Lung (tissue), 12 donors: ENCODE results near the gene CCDC194. TPM values are rescaled to one million over a fixed set of nuclear protein-coding genes. Genes with fewer than 3 reads are reported as not detected.
A peak's percentile ranks its signal among the peaks of the same experiment; 100 is the strongest.
"Not testable (repeated sequence)": the region's sequence is repeated elsewhere in the genome, so short reads cannot be mapped to it uniquely, and the experiment has no call there.

Source experiments
- ATAC-seq: fragments of 200-7000 bp; cut with Tn5 transposase; one replicate; pipeline ENCODE4 v1.9.1; 2020; ENCODE audit warnings: moderate number of reproducible peaks; ENCODE audit not compliant: insufficient read depth, low FRiP score
- DNase-seq, 3 donors: peaks; one replicate each; pipeline ENCODE4 v3.0.0-alpha.2; 2013 to 2017
- H3K27ac ChIP-seq, 2 donors: one replicate each; pipeline ENCODE4 v1.5.1; 2013; ENCODE audit warnings: mild to moderate bottlenecking in 2 of 2, moderate library complexity in 2 of 2, control low read depth in 1 of 2, inconsistent platforms in 1 of 2, low read depth in 1 of 2, low read length in 1 of 2
- H3K27me3 ChIP-seq, 3 donors: one replicate each; pipeline ENCODE4 v1.5.1; 2013; ENCODE audit warnings: low read length in 2 of 3; ENCODE audit not compliant: control insufficient read depth in 3 of 3, insufficient read depth in 3 of 3
- H3K36me3 ChIP-seq, 4 donors: one replicate each; pipeline ENCODE4 v1.5.1; 2013; ENCODE audit warnings: low read length in 4 of 4, mild to moderate bottlenecking in 1 of 4, moderate library complexity in 1 of 4; ENCODE audit not compliant: control insufficient read depth in 4 of 4, insufficient read depth in 4 of 4
- H3K4me1 ChIP-seq, 5 donors: one replicate each; pipeline ENCODE4 v1.5.1; 2013; ENCODE audit warnings: low read length in 5 of 5, mild to moderate bottlenecking in 2 of 5, moderate library complexity in 1 of 5; ENCODE audit not compliant: control insufficient read depth in 5 of 5, insufficient read depth in 5 of 5
- H3K4me3 ChIP-seq: one replicate; pipeline ENCODE4 v1.5.1; 2013; ENCODE audit warnings: mild to moderate bottlenecking, control low read depth, moderate library complexity
- H3K9ac ChIP-seq, 2 donors: one replicate each; pipeline ENCODE4 v1.5.1; 2013; ENCODE audit warnings: low read length in 2 of 2, control low read depth in 1 of 2; ENCODE audit not compliant: insufficient read depth in 1 of 2
- H3K9me3 ChIP-seq, 4 donors: one replicate each; pipeline ENCODE4 v1.5.1; 2013; ENCODE audit warnings: low read length in 3 of 4, mild to moderate bottlenecking in 1 of 4, moderate library complexity in 1 of 4; ENCODE audit not compliant: control insufficient read depth in 4 of 4, insufficient read depth in 3 of 4
- CTCF ChIP-seq: IDR thresholded peaks from 2 replicates; pipeline ENCODE4 v1.5.1; 2012; ENCODE audit warnings: mild to moderate bottlenecking; ENCODE audit errors: control extremely low read depth, extremely low read depth
- WGBS, 2 donors: extraction: QIAGEN DNeasy Blood & Tissue Kit; methylation state at CpG; one replicate each; pipeline ENCODE4 v1.1.7; 2013; 5-methylcytosine and 5-hydroxymethylcytosine counted together
- polyA plus RNA-seq, 2 donors: library from polyadenylated mRNA; stranded (reverse); fragments of 200-250 nt; gene quantifications; one replicate each; pipeline ENCODE4 v1.2.1, GENCODE V29; 2013
- total RNA-seq, 2 donors: library from RNA; depleted of rRNA in 1 of 2; stranded (reverse); fragments of >200 nt in 1 of 2; gene quantifications; one replicate each; pipeline ENCODE4 v1.2.1, GENCODE V29; 2014 to 2021
- donor health status: control.
- donor health status: control.
- donor health status: Bipolar disorder and iron deficiency.
- donor health status: healthy.
- donor health status: DM: yes; HTN: yes; CAD: no.

Gene CCDC194
- total and polyA plus RNA-seq, 4 donors, result 0.13 to 0.74 (median 0.37) TPM; not detected in 1

DNA sequence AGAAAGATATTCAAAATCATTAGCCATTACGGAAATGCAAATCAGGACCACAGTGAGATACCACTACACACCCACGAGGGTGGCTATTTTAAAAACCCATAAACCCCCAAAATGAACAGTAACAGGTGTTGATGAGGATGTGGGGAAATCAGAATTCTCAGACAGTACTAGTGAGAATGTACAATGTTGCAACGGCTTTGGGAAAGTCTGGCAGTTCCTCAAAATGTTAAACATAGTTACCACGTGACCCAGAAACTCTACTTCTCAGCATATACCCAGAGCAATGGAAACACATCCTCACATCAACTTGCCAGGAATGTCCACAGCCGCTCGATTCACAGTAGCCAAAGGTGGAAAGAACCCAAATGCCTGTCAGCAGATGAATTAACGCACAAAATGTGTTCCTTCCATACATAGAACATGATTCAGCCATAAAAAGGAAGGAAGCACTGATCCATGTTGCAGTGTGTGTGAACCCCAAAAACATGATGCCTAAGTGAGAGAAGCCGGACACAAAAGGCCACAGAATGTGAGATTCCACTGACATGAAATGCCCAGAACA lies 23.9 kb downstream of the CCDC194 start:
- no peaks in the 10 kb centered on the region for H3K36me3 ChIP-seq
- ATAC-seq, result no peak
- no peak overlapping the region for H3K9ac ChIP-seq
- DNase-seq, result peak; percentile 21 to 80 (median 71)
- no peak overlapping the region for H3K4me3 ChIP-seq
- no peak overlapping the region for H3K27ac ChIP-seq
- H3K9me3 ChIP-seq, result peaks cover 0 to under 1% (median 0%) of the 10 kb centered on the region in 4 donors
- TF ChIP-seq CTCF, result no peak
- H3K4me1 ChIP-seq, result no peaks in the 10 kb centered on the region
- H3K27me3 ChIP-seq, result no peaks in the 10 kb centered on the region
- WGBS, 2 donors, result 18 to 41% methylated on average over 8 of the region's 8 CpGs

GRCh38 chr19:17365361-17365760 lies 28.6 kb downstream of the CCDC194 start:
- no peak for TF ChIP-seq CTCF
- Histone ChIP-seq H3K4me3 (no peak overlapping the region), H3K27ac (no peak overlapping the region), H3K9ac (no peak overlapping the region), H3K4me1 (no peaks in the 10 kb centered on the region), H3K9me3 (peaks cover 0 to 2% (median 0%) of the 10 kb centered on the region in 4 donors), H3K36me3 (no peaks in the 10 kb centered on the region), H3K27me3 (no peaks in the 10 kb centered on the region)
- DNase-seq (no peak), ATAC-seq (no peak)
- WGBS, 2 donors, result 96 to 99% methylated on average over 22 of the region's 22 CpGs

DNA sequence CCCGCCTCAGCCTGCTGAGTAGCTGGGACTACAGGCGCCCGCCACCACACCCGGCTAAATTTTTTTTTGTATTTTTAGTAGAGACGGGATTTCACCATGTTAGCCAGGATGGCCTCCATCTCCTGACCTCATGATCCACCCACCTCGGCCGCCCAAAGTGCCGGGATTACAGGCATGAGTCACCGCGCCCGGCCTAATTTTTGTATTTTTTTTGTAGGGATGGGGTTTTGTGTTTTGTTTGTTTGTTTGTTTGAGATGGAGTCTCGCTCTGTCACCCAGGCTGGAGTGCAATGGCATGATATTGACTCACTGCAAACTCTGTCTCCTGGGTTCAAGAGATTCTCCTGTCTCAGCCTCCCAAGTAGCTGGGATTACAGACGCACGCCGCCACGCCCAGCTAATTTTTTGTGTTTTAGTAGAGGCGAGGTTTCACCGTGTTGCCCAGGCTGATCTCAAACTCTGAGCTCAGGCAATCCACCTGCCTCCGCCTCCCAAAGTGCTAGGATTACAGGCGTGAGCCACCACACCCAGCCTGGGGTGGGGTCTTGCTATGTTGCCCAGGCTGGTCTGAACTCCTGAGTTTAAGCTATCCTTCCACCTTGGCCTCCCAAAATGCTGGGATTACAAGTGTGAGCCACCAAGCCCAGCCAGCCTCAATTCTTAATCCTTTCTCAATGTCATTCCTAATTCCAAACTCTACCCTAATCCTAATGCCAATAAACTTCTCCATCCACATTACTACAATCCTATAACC lies 30.0 kb downstream of the CCDC194 start:
- H3K4me1 ChIP-seq, H3K4me3 ChIP-seq, H3K9me3 ChIP-seq, H3K27ac ChIP-seq, H3K27me3 ChIP-seq, ATAC-seq, DNase-seq, H3K9ac ChIP-seq, H3K36me3 ChIP-seq: not testable (repeated sequence)
- WGBS, 2 donors, result 88 to 97% methylated on average over 20 of the region's 20 CpGs

GRCh38 chr19:17359905-17360800 lies 33.8 kb downstream of the CCDC194 start:
- Histone ChIP-seq H3K27me3 (no peaks in the 10 kb centered on the region), H3K4me3 (no peak overlapping the region), H3K27ac (no peak overlapping the region), H3K36me3 (no peaks in the 10 kb centered on the region), H3K9me3 (peaks cover 0 to 2% (median 0%) of the 10 kb centered on the region in 4 donors), H3K9ac (no peak overlapping the region), H3K4me1 (peaks cover 0 to 6% (median 0%) of the 10 kb centered on the region in 5 donors)
- DNase-seq, result no peak
- ATAC-seq, result no peak
- WGBS, 2 donors, result 89 to 91% methylated on average over 6 of the region's 6 CpGs
- no peak for TF ChIP-seq CTCF
